Measurements from ENCODE around the gene ENAH.

DNA sequence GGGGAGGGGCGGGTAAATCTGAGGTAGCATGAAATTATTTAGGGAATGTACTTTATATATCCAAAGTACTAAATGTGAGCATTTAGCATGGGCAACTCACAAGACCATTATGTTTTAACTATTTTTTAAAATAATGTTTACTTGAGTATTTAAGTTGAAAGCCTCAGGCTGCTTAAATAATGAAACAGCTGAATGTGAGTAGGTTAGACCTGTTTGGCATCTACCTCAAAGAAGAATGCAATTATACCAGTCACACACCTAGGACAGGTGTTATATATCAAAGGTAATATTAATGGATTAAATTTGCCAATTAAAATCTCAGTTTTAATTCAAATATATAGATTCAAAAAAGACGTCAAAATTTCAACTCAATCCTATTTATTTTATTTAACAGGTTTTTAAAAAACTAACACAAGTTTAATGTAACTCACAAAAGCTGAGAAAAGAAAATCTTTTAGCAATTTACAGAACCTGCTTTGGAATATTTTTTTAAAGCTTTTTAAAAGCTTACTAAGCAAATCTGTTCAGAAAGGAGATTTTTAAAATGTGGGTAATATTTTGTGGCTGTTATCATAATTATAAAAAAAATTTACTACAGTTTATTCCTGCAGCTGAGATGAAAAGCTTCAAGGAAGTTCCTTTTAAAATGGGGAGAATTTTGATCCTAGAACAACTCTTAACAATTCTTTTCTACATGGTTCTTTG lies 120.5 kb downstream of the ENAH start:
- no peak for TF ChIP-seq EZH2phosphoT487 (conservative IDR thresholded peaks at IDR 0.05; ENCODE audit: low read length)
- TF ChIP-seq, protein P1, sequence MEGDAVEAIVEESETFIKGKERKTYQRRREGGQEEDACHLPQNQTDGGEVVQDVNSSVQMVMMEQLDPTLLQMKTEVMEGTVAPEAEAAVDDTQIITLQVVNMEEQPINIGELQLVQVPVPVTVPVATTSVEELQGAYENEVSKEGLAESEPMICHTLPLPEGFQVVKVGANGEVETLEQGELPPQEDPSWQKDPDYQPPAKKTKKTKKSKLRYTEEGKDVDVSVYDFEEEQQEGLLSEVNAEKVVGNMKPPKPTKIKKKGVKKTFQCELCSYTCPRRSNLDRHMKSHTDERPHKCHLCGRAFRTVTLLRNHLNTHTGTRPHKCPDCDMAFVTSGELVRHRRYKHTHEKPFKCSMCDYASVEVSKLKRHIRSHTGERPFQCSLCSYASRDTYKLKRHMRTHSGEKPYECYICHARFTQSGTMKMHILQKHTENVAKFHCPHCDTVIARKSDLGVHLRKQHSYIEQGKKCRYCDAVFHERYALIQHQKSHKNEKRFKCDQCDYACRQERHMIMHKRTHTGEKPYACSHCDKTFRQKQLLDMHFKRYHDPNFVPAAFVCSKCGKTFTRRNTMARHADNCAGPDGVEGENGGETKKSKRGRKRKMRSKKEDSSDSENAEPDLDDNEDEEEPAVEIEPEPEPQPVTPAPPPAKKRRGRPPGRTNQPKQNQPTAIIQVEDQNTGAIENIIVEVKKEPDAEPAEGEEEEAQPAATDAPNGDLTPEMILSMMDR (IDR thresholded peaks at IDR 0.05; ENCODE audit: insufficient read depth, low read length, poor library complexity, severe bottlenecking): no peak
